GM19328 (cell line): ENCODE results near the gene LRRC75B.
"Not testable (repeated sequence)": the region's sequence is repeated elsewhere in the genome, so short reads cannot be mapped to it uniquely, and the experiment has no call there.

Experiments used
- ATAC-seq: cut with Tn5 transposase; IDR thresholded peaks from one replicate; pipeline ENCODE4 v1.9.1; 2021; ENCODE audit warnings: mild to moderate bottlenecking, moderate library complexity; ENCODE audit not compliant: unreplicated experiment

Gene LRRC75B

DNA sequence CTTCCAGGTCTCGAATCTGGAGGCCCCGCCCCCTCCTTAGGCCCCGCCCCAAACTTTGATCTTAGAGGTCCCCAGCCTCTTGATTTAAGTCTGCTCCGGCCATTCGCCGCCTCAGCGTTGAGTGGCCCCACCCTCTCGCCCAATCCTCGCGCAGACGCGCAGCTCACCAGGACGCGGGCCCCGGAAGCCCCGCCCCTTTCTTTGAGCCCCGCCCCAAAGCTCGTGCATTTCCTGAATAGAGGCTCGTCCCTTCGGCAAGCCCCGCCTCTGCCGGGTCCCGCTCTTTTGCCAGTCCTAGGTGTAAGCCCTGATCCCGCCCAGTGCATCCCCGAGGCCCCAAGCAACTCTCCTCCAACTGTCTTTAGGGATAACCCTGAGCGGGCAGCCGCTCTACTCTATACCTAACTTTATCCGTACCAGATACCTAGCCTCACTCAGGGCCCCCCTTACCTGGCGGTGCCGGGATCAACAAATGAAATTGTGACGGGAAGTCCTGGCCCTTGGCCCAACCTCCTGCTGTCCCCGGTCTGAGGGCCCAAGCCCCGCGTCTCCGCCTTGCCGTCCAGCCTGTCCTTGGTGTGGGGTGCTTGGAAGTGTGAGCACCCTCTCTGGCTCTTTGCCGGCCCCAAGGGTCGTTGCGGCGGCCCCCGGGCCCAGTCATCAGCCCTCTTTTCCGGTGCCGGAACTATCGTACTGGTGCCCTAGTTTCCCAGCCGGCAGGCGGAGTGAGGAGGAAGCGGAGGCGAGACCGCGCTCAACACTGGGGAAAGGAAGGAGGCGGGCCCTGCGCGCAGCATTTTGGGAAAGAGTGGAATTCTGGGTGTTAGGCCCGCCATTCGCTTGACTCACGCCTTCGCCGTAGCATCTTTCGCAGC, 37.5 kb downstream of the LRRC75B start, which contains the start of gene SNRPD3:
Gene SNRPD3, plus strand, starts transcription at position 835 of the 875 bp plus-strand sequence. CDS start 1,676 bp downstream, outside the sequence.
- peak; percentile 69 for ATAC-seq

DNA sequence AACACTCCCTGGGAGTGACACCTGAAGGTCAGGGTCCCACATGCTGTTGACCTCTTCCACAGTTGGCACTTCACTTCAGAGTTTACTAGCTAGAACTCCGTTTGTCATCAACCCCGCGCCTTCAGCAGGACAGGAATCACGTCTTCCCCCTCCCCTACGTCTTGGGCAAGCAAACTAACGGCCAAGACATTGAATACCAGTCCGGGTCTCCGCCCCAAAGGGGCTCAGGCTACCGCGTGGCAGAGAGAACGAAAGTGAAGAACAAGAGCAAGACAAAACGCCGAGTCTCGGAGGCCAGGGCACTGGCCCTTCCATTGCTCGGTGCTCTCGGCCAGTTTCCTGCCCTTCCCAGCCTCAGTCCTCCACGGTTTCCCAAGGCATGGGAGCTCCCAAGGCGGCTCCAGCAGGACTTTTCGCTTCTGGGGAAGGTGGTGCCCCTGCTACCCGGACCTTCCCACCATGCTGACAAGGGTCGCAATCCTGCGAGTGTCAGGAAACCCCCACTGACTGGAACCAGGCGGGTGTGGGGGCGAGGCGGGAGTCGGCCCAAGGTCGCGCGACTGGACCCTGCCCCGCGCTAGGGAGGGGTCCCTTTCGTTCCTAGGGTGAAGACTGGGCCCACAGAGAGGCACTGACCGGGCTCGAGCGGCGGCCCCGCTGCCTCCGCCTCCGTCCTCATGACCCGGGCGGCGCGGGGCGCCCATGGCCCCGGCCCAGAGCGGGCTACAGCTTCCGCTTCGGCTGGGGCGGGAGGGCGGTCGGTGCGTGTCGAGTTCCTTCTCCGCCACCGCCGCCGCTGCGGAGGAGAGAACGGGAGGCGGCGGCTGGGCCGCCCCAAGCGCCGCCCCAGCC, 38.3 kb downstream of the LRRC75B start, which contains the start of gene GUCD1:
Gene GUCD1, minus strand, starts transcription at position 826 of the 852 bp plus-strand sequence. Its CDS starts 147 bp downstream, at position 679.
- peak; percentile 24 for ATAC-seq

GRCh38 chr22:24553597-24554312, 39.1 kb downstream of the LRRC75B start:
- no peak for ATAC-seq

- not testable (repeated sequence) for ATAC-seq
These were observed 40.2 kb downstream of the LRRC75B start for GRCh38 chr22:24552503-24553286.

- no peak for ATAC-seq
These were observed 41.9 kb downstream of the LRRC75B start for GRCh38 chr22:24550902-24551435.

DNA sequence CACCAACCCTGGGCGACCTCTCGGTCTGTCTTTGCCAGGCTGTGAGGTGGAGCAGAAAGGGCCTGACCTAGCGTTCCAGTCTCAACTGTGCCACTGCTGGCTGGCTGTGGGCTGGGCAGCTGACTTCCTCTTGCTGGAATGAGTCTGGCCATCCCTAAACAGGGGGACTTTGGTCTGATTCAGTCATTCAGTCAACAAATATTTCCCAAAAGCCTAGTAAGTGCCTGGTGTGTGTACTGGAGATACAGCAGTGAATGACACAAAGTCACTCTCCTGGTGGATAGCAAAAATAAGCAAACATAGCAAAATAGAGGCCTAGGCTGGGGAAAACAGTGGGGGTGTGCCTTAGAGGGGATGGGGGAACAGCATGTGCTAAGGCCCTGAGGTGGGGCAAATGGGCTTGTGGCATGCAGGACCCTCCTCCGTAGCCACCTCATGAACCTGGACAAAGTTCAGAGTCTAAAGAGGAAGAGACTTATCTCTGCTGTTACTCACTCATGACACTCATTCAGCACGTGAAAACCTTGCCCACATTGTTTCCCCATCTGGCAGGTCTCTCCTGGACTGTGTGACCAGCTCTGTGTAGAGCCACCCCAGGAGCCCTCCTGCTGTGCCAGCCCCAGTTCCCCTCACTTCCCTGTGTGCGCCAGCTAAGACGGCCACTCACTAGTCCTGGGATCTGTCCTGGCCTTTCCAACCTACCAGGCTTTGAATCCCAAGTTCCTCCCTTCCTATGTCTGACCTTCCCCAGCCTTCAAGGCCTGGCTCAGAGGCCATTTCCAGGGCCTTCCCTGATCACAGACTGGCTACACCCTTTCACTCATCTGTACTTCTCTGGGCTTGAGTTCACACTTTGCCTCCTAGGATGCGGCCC, 42.6 kb downstream of the LRRC75B start:
- no peak for ATAC-seq

- ATAC-seq: no peak
These were observed 44.1 kb downstream of the LRRC75B start for GRCh38 chr22:24548812-24549211.

DNA sequence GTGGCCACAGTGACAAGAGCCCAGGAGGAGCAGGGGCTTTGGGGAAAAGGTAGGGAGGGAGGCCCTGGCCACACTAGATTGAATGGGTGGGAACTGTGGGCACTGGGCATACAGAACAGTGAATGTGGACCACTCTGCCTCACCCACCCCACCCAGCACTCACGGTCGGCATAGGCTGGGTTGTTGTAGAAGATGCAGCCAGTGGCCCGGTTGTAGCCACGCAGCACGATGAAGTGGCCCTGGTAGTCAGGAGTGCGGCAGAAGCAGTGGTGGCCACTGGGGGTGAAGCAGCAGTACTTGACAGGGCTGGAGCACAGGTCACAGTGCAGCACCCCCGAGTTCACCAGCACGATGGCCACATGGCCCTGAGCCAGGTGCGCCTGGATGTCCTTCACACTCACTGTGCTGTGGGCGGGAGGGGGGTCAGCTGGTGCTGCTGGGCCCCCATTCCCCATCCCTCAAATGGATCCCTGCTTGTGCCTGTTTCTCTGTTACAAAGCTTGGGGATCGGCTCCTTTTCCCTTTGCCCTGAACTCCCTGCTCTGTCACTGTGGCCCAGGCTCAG, 49.1 kb downstream of the LRRC75B start:
- ATAC-seq: no peak

DNA sequence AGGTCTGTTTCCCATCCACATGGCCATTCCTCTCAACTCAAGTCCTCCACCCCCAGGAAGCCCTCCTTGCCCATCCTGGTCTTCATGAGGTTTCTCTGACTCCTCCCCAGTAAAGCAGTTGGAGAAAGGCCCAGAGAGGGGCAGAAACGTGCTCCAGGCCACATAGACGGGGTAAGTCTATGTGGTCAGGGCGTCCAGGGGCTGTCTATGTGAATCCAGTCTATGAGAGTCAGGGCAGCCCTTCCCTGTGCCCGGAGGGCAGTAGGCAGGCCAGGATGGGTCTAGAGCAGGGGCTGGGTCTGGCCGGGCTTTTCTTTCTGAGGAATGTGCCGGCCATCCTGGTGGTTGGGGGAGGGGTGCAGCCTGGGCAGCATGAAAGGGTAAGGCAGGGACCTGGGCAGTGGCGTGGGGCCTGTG, 49.7 kb downstream of the LRRC75B start:
- ATAC-seq: no peak

DNA sequence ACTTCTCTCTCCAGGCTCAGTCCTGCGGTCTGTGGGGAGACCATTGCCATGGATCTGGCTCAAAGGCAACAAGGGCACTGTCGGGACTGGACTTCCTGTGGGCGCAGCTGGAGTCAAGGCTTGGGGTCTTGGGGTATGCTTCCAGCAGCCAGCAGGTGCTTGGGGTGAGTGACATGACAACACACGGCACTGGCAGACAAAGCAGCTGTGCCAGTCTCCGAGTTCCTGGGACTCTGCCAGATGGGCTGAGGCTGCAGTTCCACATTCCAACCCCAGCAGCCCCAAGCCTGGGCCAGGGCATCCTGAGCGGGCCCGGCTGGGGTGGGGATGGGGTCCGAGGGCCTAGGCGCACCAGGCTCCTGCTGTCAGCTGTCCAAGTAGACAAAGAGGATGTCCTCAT, 50.2 kb downstream of the LRRC75B start:
- no peak for ATAC-seq

- no peak for ATAC-seq
These were observed 51.0 kb downstream of the LRRC75B start for GRCh38 chr22:24541681-24542515.

DNA sequence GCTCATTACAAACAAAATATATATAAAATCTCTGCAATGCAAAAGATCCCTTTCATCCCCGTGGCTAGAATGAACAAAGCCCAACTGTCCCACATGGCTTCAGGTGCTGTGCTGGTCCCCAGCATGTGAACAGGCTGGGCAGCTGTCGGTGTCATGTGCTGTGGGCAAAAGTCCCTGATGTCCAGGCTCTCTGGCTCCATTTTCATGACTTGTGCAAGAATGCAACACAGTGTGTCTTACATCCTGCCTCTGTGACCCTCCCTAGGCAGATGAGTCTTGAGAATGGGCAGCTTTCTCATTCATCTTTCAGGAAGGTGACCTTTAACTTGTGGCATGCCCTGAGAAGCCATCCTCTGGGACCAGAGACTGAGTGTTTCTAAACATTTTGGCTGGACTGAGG, 52.4 kb downstream of the LRRC75B start:
- ATAC-seq: no peak

- no peak for ATAC-seq
These were observed 56.8 kb downstream of the LRRC75B start for GRCh38 chr22:24536089-24536488.
